HG03575 (cell line): ENCODE results near the gene APOE.
"Not testable (repeated sequence)": the region's sequence is repeated elsewhere in the genome, so short reads cannot be mapped to it uniquely, and the experiment has no call there.

Experiments used
- ATAC-seq: cut with Tn5 transposase; IDR thresholded peaks from one replicate; pipeline ENCODE4 v1.9.1; 2021; ENCODE audit not compliant: unreplicated experiment, insufficient number of reproducible peaks, low FRiP score; ENCODE audit errors: extremely low read depth

APOE gene

GRCh38 chr19:44905437-44906160, at the start of gene APOE:
Gene APOE, plus strand, starts transcription at chr19:44905796. Its CDS starts 829 bp downstream, at chr19:44906625.
- ATAC-seq = no peak

GRCh38 chr19:44856421-44857083, 49.0 kb upstream of the APOE start:
- ATAC-seq = no peak

GRCh38 chr19:44857837-44858236, 47.8 kb upstream of the APOE start:
- no peak for ATAC-seq

- ATAC-seq = not testable (repeated sequence)
These were observed 44.0 kb upstream of the APOE start for GRCh38 chr19:44861576-44861975.

- ATAC-seq = no peak
These were observed 41.6 kb upstream of the APOE start for GRCh38 chr19:44863990-44864389.

GRCh38 chr19:44865196-44865767, 40.3 kb upstream of the APOE start:
- no peak for ATAC-seq

- no peak for ATAC-seq
These were observed 38.9 kb upstream of the APOE start for GRCh38 chr19:44866664-44867063.

- no peak for ATAC-seq
These were observed 38.0 kb upstream of the APOE start for GRCh38 chr19:44867578-44867977.

GRCh38 chr19:44869733-44870470, 35.7 kb upstream of the APOE start:
- ATAC-seq = no peak

GRCh38 chr19:44871809-44872208, 33.8 kb upstream of the APOE start:
- no peak for ATAC-seq

- no peak for ATAC-seq
These were observed 32.9 kb upstream of the APOE start for GRCh38 chr19:44872661-44873060.

- ATAC-seq = no peak
These were observed 31.3 kb upstream of the APOE start for GRCh38 chr19:44874317-44874716.

- no peak for ATAC-seq
These were observed 29.7 kb upstream of the APOE start for GRCh38 chr19:44875666-44876451.

- no peak for ATAC-seq
These were observed 28.6 kb upstream of the APOE start for GRCh38 chr19:44876930-44877535.

- ATAC-seq = no peak
These were observed 27.3 kb upstream of the APOE start for GRCh38 chr19:44878120-44878865.

- ATAC-seq = no peak
These were observed 26.1 kb upstream of the APOE start for GRCh38 chr19:44879309-44880065.

- ATAC-seq = no peak
These were observed 23.5 kb upstream of the APOE start for GRCh38 chr19:44882063-44882462.
